Colon (tissue), 2 donors: Measurements from ENCODE around the gene TMC3.

Experiments used
- FAIRE-seq: peaks from 2 replicates; lab custom pipeline; 2012; peaks lifted over from hg19 to GRCh38; lab: Jason Lieb, UNC
- donor health status: control.
- donor health status: control.

TMC3 gene

DNA sequence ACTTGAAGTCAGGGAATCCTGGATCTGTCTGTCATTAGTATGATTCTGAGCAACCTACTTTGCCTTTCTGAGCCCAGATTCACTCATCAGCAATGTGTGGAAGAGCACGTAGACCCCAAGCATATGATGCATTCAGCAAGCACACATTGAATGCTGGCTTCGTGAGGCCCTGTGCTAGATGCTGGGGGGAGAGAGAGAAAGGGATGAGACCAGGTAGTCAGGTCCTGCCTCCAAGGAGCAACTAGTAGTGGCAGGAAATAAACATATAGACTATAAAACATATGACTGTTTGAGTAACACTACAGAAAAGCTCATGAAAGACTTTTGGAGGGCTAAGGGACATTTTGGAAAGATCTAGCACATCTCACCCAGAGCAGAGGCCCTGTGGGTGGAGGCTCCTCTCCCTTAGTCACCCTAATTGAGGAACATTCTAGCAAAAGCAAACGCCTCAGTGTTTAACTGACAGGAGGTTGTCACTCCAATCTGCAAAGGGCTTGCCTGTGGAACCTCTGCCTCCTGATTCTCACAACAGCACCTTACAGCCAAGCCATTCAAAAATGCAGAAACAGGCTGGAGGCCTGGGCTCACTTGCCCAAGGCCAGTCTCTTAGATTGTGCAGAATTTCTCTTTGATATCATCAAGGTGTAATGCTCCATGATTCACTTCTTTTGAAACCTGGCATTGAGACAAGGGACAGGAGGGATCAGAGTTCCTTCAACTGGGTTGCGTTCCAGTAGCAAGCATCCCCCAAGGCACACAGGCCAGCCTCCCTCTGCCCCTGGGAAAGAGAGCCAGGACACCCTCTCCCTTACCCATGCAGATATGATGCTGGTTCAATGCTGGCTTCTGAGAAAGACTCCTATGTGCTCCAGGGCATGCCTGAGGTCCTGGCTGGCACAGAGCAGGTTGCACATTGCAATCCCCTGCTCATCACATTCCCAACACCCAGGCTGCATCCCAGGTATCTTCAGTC is 76.1 kb downstream of the TMC3 start:
- no peak for FAIRE-seq

DNA sequence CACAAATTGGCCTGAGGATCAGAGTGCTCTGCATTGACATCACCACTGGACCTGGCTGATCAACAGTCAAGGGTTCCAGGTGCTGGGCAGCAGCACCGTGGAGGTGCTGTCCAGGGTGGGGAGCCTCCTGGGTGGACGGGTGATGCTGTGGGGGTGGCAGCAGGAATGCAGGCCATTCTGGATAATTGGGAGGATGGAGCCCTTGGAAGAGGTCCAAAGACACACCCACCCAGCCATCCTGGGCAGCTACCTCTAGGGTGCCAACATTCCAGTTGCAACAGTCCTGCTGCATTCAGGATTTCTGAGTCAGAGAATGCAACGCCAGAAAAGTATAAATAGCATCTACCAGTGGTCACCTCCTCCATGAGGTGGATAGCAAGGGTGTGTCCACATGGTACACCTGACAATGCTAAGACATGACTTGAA is 76.9 kb downstream of the TMC3 start:
- FAIRE-seq, result no peak

DNA sequence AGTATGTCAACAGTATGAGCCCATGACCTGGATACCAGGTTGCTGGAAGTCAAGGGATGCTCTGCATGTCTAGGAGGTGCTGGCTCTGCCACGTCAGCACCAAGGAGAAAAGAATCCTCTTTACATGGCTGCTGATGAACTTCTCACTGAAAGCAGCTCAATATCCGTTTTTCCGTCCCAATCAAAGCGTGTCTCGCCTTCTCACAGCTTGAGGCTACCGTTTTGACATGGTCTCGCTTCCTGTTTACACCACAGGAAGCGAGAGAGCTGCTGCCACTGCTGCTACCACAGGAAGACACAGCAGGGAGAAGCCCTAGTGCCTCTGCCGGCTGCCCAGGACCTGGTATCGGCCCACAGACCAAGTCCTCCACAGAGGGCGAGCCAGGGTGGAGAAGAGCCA is 77.3 kb downstream of the TMC3 start:
- FAIRE-seq, result no peak

DNA sequence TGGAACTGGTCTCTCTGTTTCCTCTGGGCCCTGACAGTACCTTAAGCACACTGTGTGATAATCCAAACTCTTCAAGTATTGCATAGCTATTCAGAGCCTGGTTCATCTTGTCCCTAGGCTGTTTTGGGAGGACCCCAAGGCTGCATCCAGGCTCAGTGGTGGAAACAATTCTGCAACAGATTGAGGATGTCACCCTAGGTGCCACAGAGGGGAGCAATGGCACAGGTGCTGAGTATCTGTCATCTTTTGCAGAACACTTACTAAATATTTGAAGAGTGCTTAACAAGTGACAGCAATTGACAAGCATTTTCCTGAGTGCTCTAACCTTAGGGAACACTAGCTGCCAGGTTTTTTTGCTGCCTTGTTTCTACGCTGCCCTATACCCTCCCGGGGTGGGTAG is 77.8 kb downstream of the TMC3 start:
- no peak for FAIRE-seq

DNA sequence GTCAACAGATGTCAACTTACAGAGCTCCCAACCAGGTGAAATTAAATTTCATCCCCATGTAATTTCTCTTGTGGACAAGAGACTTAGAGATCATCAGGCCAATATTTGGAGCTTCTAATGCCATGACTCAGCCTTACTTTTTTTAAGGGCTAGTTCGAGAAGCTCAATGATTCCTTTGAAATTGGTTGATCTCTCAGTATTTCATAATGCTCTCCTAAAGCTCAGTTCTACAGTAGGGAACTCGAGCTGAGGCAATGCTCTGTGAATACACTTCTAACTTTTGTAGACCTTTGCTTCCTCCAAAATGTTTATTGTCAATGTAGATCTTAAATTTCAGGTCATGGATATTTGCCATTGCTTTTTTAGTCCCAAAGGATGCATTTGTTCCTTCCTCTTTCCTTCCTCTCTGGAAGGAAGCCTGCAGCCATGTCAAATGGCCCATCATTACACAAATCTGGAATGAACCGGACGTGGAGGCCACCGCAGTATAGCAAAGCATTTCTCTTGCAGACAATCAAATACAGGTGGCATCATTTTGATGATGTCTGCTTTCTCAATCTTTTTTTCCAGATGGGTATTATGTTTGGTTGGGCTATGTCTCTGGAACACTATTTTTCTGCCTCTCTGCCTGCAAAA is 78.4 kb downstream of the TMC3 start:
- no peak for FAIRE-seq

DNA sequence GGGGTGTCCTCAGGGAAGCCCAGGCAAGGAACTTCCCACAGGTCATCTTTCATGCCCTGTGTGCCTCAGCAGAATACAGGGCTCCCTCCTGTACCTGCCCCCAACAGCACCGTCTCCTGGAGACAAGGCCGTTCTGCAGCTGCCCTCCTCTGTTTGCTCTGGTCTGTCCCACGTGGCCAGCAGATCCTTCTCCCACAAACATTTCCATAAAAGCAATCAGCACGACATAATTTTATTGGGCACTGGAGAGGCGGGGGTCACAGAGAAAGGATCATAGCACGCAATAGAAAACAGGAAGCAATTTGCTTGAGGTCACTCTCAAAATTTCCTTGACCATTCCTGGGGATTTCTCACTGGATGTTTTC is 79.5 kb downstream of the TMC3 start:
- no peak for FAIRE-seq

DNA sequence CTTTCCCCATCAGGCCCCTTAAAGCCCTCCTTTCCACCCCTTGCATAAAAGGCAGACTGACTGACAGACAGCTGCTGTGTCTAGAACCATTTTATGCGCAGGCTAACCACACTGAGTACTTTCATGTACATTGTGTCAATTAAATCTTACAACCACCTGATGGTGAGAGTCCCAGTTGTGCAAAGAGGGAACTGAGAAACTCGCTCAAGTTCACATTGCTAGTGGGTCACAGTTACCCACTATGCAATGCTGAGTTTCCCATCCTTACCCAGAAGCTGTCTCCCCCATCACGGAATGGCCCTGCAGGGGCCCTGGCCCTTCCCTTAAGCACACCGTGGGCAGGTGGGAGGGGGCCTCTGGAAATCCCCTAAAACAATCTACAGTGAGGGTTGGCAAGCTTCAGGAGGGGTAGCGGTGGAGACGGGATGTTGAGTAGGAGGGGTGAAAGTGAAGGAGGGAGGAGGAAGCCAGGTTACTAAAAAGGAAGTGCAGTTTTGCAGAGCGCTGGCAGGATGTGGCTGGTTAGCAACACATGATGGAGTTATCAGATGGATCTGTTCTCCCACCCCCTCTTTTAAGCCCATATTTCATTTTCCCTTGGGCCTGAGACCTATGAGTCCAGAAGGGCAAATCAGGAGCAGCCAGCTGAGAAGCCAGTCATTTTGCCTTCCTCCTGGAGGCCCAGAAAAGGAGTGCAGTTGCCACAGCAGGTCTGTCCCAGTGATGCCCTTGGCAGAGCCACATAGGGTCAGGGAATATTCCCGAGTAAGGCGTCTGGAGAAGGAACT is 80.1 kb downstream of the TMC3 start:
- FAIRE-seq, result no peak

DNA sequence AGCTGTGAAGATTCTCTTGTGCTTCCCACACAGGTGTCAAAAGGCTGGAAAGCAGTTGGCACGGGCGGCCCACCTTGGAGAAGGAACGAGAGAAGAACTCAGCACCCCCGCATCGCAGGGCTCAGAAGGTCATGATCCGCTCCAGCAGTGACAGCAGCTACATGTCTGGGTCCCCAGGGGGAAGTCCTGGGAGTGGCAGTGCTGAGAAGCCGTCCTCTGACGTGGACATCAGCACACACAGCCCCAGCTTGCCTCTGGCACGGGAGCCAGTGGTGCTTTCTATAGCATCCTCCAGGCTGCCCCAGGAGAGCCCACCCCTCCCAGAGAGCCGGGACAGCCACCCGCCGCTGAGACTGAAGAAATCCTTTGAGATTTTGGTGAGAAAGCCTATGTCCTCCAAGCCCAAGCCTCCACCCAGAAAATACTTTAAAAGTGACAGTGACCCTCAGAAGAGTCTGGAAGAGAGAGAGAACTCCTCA is 81.5 kb downstream of the TMC3 start:
- FAIRE-seq, result no peak

DNA sequence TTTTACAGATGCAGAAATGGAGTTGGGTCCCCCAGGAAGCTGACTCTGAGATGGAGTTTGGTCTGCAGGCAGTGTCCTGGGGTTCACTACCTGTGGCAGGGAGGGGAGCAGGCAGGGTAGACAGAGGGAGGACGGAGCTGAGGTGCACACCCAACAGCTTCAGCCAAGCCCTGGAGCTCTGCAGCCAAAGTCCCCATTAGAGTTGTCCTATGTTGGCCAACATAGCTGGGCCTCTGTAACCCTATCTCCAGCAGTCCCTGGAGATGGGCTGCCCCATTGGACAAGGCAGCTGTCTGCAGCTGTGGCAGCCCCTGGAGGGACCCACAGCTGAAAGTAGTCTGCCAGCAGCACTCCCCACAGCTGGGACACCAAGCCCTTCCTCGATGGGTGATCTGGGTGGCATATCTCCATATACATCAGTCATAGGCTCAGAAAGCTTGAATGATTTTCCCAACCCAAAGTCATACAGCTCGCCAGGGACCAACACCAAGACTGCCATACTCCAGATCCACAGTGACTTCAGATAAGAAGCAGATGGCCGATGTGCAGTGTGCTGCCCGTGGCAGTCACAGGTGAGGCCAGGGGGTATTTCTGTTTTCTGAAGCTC is 82.0 kb downstream of the TMC3 start:
- FAIRE-seq, result no peak

DNA sequence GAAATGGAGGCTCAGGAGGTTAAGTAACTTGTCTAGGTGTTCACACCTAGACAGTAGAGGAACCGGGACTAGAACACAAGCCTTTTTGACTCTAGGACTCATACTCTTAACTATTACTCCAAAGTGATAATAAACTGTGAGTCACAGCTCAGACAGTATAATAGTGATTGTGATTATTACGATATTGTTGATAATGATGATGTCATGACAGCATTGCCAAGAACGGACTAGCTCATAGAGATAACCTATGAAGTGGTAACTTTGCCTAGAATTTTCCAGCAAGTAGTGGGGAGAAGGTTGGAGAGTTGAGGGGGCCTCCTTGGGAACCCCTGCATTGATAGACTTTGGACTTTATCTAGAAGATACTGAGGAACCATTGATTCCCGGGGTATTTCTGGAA is 84.1 kb downstream of the TMC3 start:
- FAIRE-seq, result no peak

DNA sequence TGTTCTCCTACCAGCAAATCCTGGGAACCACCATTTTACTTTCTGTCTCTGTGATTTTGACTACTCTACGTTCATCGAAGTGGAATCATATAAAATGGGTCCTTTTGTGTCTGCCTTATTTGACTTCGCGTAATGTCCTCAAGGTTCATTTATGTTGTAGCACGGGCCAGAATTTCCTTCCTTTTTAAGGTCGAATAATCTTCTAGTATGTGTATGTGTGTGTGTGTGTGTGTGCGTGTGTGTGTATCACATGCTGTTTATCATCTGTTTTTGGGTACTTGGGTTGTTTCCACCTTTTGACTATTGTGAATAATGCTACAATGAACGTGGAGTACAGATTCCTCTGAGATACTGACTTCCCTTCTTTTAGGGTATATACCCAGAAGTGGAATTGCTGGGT is 85.4 kb downstream of the TMC3 start:
- FAIRE-seq, result no peak

DNA sequence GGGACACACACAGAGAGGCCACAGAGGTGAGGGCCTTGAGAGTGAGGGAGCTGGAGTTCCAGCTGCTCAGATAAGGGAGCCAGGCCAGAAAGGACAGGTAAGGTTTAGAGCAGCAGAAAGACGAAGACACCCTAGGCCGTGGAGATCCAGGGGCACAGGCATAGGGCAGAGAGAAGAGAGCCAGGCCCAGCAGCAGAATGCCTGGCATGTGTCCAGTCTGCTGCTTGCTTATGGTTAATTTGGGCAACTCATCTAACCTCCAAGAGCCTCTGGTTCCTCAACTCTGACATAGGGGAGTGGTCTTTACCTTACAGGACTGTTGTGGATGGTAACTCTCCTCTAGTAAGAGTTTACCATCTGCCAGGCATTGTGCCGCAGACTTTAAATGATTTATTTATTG is 86.0 kb downstream of the TMC3 start:
- FAIRE-seq, result no peak

DNA sequence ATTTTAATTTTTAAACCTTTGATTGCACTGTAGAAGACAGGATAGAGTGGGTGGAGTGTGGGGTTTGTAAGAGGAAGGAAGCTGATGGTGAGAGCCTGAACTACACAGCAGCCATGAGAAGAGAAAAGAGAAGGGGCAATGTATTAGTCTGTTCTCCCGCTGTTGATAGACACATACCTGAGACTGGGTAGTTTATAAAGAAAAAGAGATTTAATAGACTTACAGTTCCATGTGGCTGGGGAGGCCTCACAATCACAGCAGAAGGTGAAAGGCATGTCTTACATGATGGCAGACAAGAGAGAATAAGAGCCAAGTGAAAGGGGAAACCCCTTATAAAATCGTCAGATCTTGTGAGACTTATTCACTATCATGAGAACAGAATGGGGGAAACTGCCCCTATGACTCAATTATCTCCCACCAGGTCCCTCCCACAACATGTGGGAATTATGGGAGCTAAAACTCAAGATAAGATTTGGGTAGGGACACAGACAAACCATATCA is 87.3 kb downstream of the TMC3 start:
- no peak for FAIRE-seq

DNA sequence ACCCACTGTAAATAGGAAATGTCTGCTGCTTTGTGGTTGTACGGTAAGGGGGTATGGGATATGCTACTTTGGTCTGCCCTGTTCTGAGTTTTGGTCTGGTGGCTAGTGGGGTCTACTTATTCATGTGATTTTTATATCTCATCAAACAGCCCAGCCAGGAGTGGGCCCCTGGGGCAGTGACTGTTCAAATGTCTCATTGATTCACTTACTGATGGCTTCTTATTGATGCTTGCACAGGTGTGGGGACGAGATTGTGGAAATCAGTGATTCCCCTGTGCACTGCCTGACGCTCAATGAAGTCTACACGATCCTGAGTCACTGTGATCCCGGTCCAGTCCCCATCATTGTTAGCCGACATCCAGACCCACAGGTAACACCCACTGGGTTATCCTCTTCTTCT is 88.6 kb downstream of the TMC3 start:
- FAIRE-seq, result no peak

DNA sequence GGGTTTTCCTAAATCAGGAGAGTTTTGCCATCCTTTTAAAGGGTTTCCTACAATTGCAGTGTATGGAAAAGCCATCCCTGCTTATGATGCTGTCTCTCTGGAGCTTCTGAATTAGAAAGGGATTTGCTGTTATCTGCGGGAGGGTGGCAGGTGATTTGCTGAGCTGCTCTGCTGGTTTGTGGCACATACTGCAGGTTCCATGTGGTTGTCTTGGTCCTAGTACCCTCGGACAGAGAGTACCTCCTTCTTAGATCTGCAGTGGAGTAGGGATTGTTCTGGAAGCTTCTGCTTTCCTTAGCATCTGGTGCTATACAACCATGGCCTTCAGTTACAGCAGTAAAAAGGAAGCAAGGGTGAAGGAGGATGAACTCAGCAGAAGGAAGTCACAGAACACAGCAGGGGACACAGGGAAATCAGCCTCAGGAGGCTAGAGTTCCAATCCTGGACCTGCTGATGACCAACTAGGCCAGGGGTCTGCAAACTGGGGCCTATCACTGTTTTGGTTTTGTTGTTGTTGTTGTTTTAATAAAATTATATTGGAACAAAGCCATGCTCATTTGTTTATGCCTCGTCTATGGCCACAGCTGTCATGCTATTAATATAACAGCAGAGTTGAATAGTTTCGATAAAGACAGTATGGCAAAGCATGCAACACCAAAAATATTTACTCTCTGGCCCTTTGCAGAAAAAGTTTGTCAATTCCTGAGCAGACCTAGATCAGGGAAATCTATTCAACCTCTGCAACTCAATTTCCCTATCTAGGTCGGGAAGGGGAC is 89.6 kb downstream of the TMC3 start:
- no peak for FAIRE-seq

DNA sequence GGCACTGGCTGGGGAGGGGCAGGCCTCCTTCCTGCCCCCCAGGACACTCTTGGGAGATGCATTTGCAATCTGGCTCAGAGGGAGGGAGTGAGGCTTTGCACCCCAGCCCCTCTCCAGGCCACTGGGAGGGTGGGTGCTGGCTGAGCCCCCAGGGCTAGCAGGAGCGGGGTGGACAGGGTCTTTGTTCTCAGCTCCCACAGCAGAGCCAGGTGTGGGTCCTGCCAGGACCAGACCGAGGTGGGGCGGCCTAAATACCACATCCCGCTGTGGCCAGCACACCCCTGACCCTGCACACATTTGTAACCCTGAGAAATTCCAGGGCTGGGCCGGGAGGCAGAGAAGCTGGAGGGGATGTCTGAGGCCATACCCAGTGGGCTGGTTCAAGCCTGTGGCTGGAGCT is 91.1 kb downstream of the TMC3 start:
- no peak for FAIRE-seq

DNA sequence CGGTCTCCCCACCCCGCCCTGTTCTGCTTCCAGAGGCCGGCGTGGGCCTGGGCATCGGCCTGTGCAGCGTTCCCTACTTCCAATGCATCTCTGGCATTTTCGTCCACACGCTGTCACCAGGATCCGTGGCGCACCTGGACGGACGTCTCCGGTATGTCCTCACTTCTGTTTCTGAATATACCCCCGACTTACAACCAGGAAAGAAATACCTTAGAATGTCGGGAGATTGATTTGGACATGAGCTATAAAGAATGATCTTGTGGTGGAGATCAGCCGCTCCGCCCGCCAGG is 91.5 kb downstream of the TMC3 start:
- FAIRE-seq, result no peak

DNA sequence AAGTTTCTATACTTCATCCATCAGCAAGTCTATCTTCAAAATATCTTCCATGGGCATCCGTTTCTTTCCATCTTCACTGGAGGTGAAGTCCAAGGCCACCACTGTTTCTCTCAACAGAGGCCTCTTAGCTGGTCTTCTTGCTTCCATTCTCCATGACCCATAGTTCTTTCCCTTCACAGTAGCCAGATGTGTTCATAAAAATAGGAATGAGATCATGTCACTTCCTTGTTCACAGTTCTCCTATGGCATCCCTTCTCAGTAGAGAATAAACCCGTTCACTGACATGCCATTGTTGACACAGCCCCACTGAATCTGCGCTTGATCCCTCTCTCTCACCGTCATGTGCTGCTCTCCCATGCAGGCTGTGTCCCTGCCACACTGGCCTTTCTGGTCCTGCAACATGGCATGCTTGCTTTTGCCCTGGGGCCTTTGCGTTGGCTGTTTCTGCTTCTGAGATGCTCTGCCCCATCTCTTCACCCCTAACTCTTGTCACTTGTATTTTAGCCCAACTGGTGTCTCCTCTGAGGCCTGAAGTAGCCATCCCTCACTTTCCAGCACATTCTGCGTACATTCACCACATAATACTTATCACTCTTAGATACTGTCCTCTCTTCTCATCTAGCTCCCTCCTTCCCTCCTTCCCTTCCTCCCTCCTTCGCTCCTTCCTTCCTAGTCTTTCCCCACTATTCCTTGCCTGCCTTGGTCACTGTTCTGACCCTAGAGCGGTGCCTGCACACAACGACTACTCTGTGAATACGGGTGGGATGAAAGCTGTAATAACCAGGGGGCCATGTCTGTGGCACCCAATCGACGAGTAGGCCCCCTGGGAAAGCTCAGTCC is 92.0 kb downstream of the TMC3 start:
- FAIRE-seq, result no peak

DNA sequence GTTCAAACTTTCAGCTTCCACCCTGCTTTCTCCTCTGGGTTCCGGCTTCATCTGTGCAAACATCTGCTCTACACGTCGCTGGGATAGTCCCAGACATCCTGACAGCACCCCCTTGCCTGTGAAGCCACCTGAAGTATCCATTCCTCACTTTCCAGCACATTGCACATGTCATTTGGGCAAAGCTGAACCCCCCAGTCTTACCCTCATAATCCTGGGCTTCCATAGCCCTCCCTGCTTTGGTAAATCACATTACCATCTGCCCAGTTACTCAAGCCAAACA is 92.6 kb downstream of the TMC3 start:
- no peak for FAIRE-seq
